T follicular helper cell (primary cell): ENCODE measurements around the gene ZNF333.

Source experiments
- DNase-seq: peaks from one replicate; pipeline ENCODE4 v3.0.0-alpha.2; 2020; ENCODE audit warnings: low read depth
- total RNA-seq, 2 experiments: gene quantifications; one replicate each; lab custom pipeline; 2026; lab: John Stamatoyannopoulos, UW

The ZNF333 gene
- 17.6 to 31.3 reads per million in 2 experiments for total RNA-seq

DNA sequence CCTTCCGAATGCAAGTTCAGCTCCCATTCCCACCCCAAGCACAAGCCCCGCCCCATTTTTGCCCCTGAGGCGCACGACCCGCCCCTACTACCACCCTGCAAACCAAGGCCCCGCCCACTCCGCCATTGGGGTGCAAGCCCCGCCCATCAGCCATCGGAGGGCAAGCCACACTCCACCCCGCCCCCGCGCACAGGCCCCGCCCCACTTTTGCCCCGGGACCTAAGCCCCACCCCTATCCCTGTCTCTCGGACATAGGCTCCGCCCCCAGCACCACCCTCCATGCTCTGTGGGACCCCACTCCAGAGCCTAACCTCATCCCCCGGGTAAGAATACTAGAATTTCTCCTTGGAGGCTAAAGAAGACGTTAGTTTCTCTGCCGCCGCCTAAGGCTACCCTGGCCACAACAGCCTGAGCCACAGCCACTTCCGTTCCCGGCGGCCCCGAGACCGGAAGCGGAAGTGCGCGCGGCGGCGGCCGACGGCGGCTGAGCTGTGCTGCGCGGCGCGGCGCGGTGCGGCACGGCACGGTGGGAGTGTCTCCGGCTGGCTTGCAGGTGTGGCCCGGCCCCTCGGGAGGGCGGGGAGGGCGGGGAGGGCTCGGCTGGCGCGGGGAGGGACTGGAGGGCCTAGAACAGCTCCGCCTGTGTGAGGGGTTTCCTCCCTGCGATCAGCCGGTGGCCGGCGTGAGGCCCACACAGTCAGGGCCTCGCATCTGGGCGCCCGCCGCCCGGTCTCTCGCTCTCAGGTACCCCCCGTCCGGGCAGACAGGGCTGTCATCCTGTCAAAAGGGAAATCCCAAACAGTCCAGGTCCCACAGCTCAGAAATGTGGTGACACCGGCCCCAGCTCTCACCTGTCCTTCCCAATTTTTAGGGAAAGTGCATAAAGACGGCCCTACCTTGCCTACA, at the start of gene ZNF333:
ZNF333 (plus strand) TSS at position 451 of the 906 bp plus-strand sequence. CDS start 3,444 bp downstream, outside the sequence.
- DNase-seq = peak; percentile 95

DNA sequence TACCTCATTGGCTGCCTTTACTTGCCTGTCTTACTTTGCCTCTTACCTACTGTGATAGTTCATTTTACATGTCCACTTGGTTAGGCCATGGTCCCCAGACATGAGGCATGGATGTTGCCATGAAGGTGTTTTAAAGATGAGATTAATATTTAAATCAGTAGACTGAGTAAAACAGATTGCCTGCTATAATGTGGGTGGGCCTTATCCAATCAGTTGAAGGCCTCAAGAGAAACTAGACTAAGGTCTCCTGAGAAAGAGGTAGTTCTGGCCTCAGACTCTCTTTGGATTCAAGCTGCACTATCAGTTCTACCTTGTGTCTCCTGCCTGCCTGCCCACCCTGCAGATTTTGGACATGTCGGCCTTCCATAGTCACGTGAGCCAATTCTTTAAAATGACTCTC, 41.3 kb upstream of the ZNF333 start:
- DNase-seq = no peak

DNA sequence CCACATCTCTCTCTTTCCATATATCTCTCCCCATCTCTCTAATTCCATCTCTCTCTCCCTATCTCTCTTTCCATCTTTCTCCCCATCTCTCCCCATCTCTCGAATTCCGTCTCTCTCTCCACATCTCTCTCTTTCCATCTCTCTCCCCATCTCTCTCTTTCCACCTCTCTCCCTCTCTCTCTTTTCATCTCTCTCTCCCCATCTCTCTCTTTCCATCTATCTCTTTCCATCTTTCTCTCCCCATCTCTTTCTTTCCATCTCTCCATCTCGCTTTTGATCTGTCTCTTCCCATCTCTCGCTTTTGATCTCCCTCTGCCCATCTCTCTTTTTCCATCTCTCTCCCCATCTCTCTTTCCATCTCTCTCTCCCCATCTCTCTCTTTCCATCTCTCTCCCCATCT, 40.8 kb upstream of the ZNF333 start:
- no peak for DNase-seq

DNA sequence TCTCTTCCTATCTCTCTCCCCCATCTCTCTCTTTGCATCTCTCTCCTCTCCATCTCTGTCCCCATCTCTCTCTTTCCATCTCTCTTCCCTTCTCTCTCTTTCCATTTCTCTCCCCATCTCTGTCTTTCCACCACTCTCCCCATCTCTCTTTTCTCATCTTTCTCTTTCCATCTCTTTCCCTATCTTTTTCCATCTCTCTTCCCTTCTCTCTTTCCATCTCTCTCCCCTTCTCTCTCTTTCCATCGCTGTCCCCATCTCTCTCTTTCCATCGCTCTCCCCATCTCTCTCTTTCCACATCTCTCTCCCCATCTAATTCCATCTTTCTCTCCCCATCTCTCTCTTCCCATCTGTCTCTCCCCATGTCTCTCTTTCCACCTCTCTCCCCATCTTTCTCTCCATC, 39.7 kb upstream of the ZNF333 start:
- DNase-seq = no peak

DNA sequence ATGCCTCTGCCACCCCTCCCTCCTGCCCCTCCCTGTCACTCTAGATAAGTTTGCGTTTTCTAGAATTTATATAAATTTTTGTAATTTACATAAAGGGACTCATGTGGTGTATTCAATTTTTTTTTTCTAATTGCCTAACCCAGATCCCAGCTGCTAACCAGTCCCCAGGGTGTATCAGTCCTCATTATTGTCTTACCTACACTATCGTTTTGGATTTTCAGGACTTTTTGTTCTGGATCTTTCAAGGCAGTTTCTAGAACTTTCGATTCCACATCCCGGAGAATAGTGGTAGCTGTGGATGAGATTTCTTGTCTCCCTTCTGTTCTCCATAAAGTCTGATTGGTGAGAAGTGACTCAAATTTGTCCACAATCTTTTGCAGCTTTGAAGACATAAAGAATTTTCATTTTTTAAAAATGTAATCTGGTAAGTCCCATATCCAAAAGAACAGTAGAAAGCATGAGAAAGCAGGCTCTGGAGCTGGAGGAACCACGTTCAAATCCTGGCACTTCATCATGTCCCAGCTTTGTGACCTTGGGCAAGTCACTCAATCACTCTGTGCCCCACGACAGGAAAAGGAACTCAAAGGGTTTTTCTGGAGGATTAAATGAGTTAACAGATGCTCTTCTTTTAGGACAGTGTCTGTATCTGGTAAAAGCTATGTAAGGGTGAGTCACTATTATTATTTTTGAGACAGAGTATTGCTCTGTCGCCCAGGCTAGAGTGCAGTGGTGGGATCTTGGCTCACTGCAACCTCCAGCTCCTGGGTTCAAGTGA, 34.9 kb upstream of the ZNF333 start:
- DNase-seq = no peak

DNA sequence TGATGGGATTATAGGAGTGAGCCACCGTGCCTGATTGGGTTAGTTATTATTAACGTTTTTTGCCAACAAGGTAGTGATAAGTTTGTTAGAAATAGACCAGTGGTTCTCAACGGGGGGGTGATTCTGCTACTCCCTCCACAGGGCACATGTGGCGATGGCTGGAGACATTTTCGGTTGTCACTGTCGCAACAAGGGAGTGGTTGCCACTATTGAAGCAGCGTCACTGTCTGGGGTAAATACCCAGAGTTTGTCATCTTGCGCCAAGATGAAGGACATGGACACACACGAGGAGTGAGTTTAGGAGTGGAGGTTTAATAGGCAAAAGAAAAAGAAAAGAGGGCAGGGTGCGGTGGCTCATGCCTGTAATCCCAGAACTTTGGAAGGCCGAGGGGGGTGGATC, 34.1 kb upstream of the ZNF333 start:
- no peak for DNase-seq

DNA sequence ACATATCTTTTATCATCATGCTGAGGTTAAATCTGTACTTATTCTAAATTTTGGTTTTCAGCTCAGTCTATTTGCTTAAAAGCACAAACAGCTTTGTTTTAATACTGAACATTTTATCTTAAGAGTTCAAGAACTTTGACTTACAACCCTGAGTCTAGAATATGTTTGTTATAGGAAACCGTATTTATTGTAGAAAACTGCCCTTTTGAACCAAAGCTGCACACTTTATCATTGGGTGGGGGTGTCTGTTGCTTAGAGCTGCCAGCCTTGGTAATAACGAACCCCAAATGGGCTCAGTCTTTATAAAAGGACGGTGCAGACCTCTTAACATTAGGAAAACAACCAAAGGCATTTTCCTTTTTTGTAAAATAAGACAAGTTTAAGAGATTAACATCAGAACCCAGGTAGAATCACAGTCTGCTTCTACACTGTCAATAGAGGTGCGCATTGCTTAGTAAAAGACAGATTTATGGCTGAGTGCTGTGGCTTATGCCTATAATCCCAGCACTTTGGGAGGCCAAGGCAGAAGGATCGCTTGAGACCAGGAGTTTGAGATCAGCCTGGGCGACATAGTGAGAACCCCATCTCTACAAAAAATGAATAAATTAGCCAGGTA, 29.9 kb upstream of the ZNF333 start:
- no peak for DNase-seq

DNA sequence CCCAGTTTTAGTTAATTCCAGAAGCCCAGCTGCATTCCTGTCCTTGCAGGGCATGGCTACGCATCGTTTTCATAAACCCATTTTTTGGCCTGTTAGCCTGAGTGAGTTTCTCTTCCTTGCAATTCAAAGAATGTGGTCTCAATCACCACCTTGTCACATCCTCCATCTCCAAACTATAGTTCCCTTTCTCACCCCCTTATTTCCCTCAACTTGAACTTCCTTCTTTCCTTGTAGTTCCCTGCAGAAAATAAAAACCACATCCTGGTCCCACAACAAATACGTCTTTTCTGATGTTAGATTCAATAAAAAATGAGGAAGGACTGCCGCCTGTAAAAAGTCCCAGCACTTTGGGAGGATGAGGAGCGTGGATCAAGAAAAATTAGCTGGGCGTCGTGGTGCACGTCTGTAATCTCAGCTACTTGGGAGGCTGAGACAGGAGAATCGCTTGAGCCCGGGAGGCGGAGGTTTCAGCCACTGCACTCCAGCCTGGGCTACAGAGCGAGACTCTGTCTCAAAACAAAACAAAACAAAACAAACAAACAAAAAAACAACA, 28.4 kb upstream of the ZNF333 start:
- DNase-seq = no peak

DNA sequence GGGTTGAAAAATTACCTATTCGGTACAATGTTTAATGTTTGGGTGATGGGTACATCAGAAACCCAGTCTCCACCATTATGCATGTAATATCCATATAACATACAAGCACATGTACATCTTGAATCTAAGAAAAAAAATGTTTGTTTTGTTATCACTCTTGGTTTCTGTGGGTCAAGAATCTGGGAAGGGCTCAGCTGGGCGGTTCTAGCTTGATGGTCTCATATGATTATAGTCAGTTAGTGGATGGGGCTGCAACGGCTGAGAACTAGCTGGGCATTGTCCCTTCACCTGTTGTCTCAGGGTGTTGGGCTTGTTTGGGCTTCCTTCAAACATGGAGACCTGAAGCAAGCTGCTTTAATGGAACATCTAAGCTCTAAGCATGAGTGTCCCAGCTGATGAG, 19.9 kb upstream of the ZNF333 start:
- DNase-seq = no peak

DNA sequence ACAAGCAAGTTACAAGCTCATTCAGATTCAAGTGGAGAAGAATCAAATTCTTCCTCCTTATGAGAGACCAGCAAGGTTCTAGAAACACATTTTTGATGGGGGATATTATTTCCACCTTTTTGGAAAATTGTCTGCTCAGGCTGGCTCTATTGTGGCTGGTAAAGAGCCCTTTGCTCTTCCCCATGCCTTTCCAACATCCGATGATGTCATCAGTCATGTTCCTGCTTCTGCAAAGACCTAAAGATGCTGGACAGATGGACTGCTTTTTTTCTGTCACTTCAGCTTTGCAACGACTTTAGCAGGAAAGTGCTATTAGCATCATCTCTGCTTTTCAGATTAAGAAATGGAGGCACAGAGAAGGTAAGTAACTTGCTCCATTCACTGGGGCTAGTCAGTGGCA, 19.4 kb upstream of the ZNF333 start:
- no peak for DNase-seq

DNA sequence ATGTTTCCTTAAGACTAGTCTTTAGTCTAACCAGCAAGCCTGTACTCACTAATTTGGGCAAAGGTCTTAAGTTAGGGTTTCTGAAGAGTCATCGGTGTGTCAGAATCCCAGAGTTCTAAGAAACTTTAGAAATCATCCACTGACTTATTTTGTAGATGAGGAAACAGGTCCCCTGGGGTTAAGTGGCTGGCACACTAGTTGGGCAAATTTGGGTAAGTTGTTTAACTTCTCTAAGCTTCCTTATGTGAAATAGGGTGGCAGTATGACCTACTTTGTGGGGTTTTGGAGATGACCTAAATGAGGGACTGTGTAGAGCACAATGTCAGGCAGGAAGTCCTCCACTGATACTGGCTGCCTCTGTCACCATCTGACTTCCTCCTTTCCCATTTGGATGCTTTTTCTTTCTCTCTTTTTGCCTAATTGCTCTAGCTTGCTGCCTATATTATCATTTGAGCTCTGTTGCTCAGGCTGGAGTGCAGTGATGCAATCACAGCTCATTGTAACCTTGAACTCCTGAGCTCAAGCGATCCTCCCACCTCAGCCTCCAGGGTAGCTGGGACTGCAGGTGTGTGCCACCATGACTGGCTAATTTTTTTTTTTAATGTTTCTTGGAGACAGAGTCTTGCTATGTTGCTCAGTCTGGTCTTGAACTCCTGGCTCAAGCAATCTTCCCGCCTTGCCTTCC, 17.5 kb upstream of the ZNF333 start:
- DNase-seq = no peak

DNA sequence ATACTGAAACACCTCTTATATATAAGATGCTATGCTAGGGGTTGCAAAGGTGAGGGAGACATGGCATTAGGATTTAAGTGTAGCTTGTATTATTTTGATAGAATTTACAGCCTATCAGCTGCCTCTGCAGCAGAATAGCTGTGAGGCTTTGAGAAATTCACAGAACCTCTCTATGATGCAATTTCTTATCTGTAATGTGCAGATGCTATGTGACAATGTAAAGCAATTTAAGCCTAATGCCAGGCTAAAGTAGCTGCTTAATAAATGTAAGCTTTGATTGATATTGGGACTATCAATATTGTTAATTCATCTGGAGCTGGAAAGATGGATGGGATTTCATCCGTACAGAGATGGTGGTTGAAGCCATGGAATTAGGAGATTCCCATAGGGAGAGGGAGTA, 16.8 kb upstream of the ZNF333 start:
- DNase-seq = no peak

DNA sequence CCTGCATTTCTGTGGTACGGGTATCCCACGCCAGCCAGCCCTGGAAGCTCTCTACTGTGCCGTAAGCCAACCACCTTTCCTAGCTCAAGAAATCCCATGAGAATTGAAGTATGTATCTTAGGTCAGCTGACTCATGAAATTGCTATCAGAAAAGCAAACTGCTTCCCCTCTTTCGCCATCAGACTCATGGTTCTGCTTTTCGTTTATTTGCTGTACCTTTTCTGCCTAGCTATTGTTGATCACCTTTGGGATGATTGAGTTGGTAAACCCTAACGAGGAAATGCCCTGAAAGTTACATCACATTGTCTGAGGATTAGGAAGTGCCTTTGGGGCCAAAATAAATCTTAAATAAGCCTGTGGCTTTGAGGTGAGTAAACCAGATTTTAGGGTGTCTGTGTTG, 15.1 kb upstream of the ZNF333 start, which contains the start of gene ADGRE3:
ADGRE3 (minus strand) TSS at position 81 of the 400 bp plus-strand sequence; CDS start at position 7, 74 bp downstream.
- no peak for DNase-seq

DNA sequence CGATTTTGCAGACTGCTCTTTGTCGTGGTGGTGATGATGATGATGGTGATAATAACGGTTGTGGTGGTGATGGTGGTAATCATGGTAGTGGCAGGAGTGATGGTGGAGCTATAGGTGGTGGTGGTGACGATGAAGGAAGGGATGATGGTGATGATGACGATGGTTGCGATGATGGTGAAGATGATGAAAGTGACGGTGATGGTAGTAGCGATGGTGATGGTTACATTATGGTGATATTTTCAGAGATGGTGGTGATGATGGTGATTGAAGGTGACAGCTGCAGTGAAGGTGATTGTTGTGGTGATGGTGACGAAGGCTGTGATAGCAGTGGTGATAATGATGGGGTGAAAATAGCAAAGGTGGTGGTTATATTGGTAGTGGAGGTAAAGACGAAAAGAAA, 13.1 kb upstream of the ZNF333 start:
- no peak for DNase-seq

DNA sequence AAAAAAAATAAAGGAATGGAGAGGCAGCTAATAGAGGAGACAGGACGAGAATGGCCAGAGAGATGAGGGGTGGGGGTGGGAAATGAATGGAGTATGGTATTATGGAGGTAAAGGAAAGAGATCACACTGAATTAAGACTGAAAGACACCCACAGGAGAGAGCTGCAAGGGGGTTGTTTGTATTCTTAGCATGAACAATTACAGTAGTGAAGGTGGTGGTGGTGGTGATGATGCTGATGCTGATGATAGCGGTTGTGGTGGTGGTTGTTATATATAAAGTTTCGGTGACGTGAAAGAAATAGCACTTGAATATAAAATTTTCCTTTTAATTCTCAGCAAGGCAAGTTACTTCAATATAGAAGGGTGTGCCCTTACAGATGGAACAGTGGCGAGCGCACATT, 12.4 kb upstream of the ZNF333 start:
- DNase-seq = no peak

DNA sequence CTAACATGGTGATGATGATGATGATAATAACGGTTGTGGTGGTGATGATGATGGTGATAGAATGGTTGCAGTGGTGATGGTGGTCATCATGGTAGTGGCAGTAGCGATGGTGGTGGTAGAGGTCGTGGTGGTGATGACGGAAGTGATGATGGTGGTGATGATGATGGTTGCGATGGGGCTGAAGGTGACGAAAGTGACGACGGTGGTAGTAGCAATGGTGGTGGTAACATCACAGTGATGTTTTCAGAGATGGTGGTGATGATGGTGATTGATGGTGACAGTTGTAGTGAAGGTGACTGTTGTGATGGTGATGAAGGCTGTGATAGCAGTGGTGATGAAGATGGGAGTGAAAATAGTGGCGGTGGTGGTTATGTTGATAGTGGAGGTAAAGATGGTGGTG, 11.6 kb upstream of the ZNF333 start:
- no peak for DNase-seq

DNA sequence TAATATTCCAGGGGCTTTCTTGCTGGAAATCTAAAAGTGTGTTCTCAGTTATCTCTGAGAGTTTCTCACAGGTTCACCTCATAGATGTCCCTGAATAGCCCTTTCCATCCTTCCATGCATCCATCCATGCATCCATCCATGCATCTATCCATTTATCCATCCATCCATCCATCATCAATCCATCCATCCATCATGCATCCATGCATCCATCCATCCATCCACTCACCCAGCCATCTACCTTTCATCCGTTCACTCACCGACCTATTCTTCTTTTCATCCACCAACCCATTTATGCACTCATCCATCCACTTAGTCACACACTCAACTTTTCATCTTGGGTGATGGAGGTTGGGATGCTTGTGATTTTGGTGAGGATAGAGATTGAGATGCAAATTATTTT, 7.8 kb upstream of the ZNF333 start:
- DNase-seq = no peak

DNA sequence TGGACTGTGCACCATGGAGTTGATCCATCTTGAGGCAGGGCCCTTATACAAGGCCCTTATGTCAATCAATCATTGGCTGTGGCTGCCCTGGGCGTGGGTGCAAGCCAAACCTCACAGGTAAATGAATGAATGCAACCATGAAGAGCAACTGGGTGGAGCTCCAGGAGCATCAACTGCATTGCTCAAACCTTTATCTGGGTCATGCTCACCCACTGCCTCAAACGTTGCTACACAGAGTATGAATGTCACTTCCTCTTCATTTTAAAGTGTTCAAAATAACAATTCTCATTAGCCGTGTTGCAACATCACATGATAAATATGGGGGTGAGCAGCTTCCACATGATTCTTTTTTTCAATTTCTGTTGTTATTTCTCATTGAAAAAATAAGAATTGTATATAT, 6.4 kb upstream of the ZNF333 start:
- DNase-seq = no peak

DNA sequence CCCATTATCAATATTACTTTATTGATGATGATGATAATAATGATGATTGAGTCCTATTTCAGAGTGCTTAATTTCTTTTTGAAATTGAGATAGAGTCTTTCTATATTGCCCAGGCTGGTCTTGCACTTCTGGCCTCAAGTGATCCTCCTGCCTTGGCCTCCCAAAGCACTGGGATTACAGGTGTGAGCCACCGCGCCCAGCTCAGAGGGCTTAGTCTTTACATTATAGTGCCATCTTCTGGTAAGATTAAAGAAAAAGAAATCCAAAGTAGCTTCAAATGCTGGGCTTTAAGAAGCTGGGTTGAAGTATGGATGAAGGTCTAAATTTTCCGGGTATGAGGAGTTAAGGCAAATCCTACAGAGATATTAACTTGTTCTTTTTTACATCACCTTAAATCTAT, 3.4 kb upstream of the ZNF333 start:
- no peak for DNase-seq

DNA sequence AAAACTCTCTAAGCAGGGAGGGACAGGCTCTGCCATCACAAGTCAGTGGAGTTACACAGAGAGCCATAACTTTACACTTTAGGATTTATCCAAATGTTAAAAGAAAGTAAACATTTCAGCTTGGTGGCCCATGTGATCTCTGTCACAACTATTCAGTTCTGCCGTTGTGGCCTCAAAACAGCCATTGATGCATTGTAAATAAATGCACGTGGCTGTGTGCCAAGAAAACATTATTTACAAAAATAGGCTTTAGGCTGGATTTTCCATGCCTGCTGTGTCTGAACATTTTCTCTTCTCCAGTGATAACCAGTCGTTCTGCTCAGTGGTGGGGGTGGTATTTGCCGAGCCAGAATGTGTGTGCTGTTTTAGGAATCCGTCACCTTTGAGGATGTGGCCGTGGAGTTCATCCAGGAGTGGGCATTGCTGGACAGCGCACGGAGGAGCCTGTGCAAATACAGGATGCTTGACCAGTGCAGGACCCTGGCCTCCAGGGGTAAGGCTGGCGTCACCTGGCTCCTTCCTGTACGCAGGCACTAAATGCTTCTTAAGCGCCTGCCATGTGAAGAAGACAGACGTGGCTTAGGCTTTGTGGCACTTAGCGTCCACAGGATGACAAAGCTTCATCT, 4.9 kb downstream of the ZNF333 start:
- no peak for DNase-seq

DNA sequence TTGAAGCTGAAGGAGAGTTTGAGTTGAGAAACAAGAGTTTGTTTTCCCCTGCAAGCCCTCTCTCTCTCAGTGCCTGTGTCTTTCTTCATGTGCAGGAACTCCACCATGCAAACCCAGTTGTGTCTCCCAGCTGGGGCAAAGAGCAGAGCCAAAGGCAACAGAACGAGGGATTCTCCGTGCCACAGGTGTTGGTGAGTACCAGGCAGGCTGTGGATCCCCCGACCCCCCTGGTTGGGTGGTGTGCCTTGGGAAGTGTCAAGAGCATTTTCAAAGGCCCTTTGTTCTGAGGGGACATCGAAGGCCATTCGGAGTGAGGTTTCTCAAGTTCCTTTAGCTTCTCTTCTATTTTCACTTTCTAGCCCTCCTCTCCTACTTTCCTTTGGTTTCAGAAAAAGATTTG, 5.6 kb downstream of the ZNF333 start:
- no peak for DNase-seq
